ENCODE results near the gene CDH15. TPM values are rescaled to one million over a fixed set of nuclear protein-coding genes. Genes with fewer than 3 reads are reported as not detected.

CDH15 gene
- total and polyA plus RNA-seq, 2 of the 13 experiments (the other 11 are each of a cell fraction or from before 2014, with no cell fraction given) = 0.74 to 2.2 TPM

GRCh38 chr16:89159850-89160354 is 11.6 kb upstream of the CDH15 start (continued):
- TF ChIP-seq ZNF747 (CRISPR knock-in tag; IDR thresholded peaks at IDR 0.05; ENCODE audit: borderline replicate concordance) = no peak
- TF ChIP-seq CCDC6 (CRISPR knock-in tag; IDR thresholded peaks at IDR 0.05) = no peak
- TF ChIP-seq ZBTB38 (CRISPR knock-in tag; IDR thresholded peaks at IDR 0.05) = 0 out of 2 replicates have a peak, but pooled peaks have one; percentile 9
- TF ChIP-seq MIER3 (CRISPR knock-in tag; IDR thresholded peaks at IDR 0.05; ENCODE audit: borderline replicate concordance) = no peak
- no peak for TF ChIP-seq CTCF (CRISPR knock-in tag; IDR thresholded peaks at IDR 0.05)
- TF ChIP-seq AHR (CRISPR knock-in tag; IDR thresholded peaks at IDR 0.05) = no peak; the same call in 1 of the 2 replicates
- no peak for TF ChIP-seq ZBTB4 (CRISPR knock-in tag; IDR thresholded peaks at IDR 0.05; ENCODE audit: borderline replicate concordance)
- no peak for TF ChIP-seq FOSL1 (CRISPR knock-in tag; IDR thresholded peaks at IDR 0.05; ENCODE audit: borderline replicate concordance)
- no peak; the same call in 1 of the 2 replicates for TF ChIP-seq GZF1 (CRISPR knock-in tag; IDR thresholded peaks at IDR 0.05)
- no peak for TF ChIP-seq ZNF878 (CRISPR knock-in tag; IDR thresholded peaks at IDR 0.05)
- no peak; the same call in 1 of the 2 replicates for TF ChIP-seq ZNF276 (CRISPR knock-in tag; IDR thresholded peaks at IDR 0.05; ENCODE audit: low read depth)
- no peak for TF ChIP-seq ZNF749 (CRISPR knock-in tag; IDR thresholded peaks at IDR 0.05; ENCODE audit: borderline replicate concordance)
- TF ChIP-seq SMARCC2 (IDR thresholded peaks at IDR 0.05) = no peak
- TF ChIP-seq ERF (CRISPR knock-in tag; IDR thresholded peaks at IDR 0.05) = no peak
- TF ChIP-seq ZIK1 (CRISPR knock-in tag; IDR thresholded peaks at IDR 0.05; ENCODE audit: borderline replicate concordance, low read depth) = no peak
- no peak for TF ChIP-seq HOXD1 (CRISPR knock-in tag; IDR thresholded peaks at IDR 0.05)
- no peak for TF ChIP-seq CEBPZ (IDR thresholded peaks at IDR 0.05; ENCODE audit: low read length)
- TF ChIP-seq ZBTB7A (CRISPR knock-in tag; IDR thresholded peaks at IDR 0.05) = 0 out of 2 replicates have a peak, but pooled peaks have one; percentile 29
- no peak for TF ChIP-seq IRX3 (CRISPR knock-in tag; IDR thresholded peaks at IDR 0.05; ENCODE audit: borderline replicate concordance, low read depth)
- no peak for TF ChIP-seq RARA (CRISPR knock-in tag; IDR thresholded peaks at IDR 0.05)
- TF ChIP-seq GTF2F1 (IDR thresholded peaks at IDR 0.05; ENCODE audit: low read length) = no peak
